ENCODE data around the gene FOLR1.

The FOLR1 gene

DNA sequence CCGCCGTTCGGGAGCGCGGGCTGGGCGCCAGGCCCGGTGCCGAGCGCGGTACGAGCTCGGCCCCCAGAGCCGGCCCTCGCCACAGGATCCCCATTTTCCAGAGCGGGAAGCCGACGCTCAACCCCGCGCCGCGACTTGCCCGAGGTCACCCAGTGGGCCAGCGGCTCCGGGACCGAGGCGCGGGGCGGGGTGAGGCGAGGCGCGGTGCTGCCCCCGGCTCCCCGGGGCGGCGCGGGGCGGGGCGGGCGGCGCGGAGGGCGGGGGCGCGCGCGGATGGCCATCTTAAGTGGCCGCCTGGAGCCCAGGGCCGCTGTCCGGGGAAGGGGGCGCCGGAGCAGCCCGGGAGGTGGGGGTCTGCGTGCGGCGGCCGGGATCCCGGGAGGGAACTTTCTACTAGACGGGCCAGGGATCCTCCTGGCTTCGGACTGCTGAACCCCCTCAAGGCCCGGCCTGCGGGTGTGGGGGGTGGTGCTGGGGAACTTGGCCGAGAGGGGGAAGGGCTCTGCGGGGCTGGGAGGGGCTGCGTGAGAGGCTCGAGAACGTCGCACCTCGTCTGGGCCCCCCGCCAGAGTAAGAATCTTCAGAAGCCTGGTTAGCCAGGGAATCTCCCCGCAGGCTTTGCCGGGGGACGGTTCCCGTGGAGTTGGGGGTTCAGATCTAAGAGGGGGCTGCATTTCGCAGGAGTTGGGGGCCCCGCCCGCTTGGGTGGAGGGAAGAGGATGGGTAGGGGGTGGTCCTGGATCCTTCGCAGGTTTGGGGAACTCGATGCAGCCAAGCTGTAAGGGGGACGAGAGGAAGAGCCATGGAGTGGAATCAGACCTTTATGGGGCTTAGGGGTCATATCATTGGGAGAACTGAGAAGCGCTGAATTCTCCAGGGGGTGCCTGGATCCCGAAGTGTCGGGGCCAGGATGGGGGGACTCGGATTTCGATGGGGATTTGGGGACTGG is 31.9 kb downstream of the FOLR1 start:
- peak; percentile 46 for DNase-seq (ENCODE audit: low spot score)

DNA sequence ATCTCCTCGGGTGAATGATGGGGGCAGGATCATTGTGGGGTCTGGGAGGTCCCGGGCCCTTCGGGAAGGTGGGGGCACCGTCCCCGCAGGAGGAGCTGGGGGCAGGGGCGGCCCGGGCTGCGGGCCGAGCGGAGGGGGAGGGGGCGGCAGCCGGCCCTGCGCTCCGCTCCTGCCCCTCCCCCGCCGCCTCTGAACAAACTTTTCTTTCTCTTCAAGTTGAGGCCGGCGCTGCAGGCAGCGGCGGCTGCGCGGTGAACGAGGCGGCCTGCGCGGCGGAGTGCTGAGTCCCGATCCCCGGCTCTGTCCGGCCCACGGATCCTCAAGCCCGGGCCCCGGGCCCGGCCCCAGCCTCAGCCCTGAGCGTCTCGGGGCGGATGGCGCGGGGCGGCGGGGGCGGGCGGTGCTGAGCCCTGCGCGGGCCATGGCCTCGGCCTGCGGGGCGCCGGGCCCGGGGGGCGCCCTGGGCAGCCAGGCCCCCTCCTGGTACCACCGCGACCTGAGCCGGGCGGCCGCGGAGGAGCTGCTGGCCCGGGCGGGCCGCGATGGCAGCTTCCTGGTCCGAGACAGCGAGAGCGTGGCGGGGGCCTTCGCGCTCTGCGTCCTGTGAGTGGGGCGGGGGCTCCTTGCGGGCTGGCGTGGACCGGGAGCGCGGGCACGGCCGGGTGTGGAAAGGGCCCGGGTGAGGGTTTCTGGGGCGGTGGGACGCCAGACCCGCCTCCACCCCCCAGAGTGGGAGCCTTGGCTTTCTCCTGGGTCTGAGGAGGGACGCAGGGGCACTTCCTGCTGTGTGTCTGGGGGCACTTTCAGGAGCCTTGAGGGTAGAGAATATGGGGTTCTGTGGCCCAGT is 32.8 kb downstream of the FOLR1 start, which contains the start of gene INPPL1:
INPPL1 (plus strand) TSS at position 204 of the 847 bp plus-strand sequence; CDS start at position 422, 218 bp downstream.
- peak; percentile 43 for DNase-seq (ENCODE audit: low spot score)

DNA sequence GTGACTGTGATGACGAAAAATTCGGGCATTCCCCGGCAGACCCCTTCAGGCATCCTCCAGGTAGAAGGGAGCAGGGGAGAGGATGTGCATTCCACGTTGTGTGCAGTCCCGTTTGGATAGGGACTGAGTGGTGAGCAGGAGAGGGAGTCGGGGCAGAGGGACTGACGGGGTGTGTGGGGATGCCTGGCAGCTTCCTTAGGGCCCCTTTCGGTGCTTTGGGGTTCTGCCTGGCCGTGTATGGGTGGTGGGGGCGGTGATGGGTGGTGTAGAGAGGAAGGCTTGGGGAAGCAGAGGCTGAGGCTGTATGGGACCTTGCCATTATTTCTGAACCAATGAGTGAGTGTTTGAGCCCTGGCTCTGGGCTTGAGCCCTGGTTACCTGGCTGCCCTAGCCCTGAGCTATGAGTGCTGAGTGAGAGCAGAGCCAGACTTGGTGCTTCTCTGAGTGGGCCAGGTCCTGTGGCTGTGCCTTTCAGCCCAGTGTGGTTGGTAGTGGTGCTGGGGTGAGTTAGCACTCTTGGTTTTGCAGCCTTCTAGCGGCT is 33.5 kb downstream of the FOLR1 start:
- DNase-seq (ENCODE audit: low spot score) = peak; percentile 41

DNA sequence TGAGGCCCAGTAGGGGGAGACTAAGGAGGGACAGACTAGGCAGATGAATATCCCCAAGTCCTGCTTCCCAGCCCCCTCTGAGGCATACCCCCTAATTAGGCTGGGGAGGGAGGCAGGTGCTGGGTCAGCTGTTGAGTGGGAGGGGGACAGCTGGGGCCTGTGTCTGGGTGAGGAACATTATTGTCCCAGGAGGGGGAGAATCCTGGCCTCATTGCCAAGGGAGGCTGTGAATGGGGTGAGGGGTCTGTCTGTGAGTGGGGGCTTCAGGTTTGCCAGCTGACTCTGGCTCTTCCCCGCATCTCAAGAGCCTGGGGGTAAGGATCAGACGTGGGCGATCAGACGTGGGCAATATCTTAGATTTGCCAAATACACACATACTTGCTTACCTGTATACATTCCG is 34.8 kb downstream of the FOLR1 start:
- no peak for DNase-seq (ENCODE audit: low spot score)

DNA sequence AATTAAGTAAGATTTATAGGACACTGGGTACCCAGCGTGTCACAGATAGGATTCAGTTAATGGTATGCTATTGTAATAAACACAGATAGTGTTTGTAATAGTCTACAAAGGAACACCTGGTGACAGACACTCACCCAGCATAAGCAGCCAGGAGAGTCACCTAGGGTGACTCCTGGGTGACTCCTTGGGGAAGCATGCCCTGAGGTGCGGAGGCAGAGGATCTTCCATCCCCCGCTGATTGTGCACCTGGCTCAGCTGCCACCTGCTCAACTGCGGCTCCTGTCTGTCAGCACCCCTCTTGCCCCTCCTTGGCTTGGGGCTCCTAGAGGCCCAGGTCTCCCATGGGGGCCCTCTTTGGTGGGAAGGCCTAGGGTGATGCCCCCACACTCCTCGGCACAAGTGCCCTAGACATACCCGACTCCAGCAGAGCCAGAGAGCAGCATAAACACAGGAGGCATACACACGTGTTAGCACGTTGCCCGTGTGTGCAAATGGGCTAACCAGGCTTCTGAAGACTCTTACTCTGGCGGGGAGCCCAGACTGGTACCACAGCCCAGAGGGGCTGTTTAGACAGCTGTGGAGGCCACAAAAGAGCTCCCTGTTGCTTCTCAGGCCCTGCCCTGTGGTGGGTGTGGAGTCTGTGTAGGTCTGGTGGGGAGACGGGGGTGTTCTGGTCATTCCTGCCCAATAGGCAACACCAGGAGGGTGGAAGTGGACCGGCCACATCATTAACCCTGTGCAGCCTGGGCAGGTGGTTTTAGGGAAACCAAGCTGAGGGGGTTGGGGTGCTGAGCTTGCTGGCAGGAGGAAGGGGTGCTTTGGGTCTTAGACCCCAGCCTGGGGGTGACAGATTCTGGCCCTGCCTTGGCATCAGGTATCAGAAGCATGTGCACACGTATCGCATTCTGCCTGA is 35.6 kb downstream of the FOLR1 start:
- DNase-seq (ENCODE audit: low spot score) = no peak

DNA sequence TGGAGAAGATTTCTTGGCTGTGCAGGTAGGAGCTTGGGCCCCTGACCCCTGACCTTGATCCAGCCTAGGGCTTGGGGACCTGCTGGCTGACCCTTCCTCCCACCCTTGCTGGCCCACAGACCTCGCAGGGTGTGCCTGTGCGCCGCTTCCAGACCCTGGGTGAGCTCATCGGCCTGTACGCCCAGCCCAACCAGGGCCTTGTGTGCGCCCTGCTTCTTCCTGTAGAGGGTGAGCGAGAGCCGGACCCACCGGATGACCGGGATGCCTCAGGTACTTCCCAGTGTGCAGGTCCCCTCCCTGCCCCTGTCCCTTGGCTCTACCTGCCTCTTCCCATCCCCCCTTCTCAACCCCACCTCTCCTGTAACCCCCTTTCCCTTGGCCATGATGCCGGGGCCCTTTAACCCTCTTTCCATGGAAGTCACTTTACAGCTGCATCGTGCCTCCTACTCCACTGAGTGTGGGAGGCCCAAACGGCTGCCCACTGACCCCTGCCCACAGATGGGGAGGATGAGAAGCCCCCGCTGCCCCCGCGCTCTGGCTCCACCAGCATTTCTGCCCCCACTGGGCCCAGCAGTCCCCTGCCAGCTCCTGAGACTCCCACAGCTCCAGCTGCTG is 36.4 kb downstream of the FOLR1 start:
- no peak for DNase-seq (ENCODE audit: low spot score)

DNA sequence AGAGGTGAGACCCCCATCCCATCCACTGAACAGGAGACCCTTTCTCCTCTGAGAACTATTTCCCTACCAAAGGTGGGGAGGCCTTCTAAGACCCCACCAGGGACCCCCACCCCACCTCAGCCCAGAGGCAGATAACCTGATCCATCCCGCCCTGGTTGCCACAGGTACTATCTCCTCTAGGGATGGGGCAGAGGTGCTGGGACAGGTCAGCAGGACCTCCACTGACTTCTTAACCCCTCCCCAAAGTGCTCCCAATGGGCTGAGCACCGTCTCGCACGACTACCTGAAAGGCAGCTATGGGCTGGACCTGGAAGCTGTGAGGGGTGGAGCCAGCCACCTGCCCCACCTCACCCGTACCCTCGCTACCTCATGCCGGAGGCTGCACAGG is 36.9 kb downstream of the FOLR1 start:
- DNase-seq (ENCODE audit: low spot score) = no peak

DNA sequence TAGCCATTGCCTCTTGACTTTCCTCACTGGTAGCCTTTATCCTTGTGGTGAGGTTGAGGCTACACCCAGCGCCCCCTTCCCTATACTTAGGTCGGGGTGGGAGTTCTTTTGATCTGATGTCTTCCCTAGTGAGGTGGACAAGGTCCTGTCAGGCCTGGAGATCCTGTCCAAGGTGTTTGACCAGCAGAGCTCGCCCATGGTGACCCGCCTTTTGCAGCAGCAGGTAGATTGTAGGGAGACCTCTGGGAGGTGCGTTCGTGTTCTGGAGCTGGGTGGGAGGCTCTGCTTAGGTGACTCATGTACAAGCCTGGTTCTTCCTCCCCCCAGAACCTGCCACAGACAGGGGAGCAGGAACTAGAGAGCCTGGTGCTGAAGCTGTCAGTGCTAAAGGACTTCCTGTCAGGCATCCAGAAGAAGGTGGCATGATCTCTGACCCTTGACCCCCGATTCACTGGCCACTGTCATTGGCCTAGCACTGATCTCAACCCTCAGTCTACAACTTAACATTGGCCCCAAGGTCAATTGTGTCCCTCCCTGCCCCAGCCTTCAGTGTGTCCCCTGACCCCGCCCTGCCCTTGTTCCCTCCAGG is 37.5 kb downstream of the FOLR1 start:
- no peak for DNase-seq (ENCODE audit: low spot score)

DNA sequence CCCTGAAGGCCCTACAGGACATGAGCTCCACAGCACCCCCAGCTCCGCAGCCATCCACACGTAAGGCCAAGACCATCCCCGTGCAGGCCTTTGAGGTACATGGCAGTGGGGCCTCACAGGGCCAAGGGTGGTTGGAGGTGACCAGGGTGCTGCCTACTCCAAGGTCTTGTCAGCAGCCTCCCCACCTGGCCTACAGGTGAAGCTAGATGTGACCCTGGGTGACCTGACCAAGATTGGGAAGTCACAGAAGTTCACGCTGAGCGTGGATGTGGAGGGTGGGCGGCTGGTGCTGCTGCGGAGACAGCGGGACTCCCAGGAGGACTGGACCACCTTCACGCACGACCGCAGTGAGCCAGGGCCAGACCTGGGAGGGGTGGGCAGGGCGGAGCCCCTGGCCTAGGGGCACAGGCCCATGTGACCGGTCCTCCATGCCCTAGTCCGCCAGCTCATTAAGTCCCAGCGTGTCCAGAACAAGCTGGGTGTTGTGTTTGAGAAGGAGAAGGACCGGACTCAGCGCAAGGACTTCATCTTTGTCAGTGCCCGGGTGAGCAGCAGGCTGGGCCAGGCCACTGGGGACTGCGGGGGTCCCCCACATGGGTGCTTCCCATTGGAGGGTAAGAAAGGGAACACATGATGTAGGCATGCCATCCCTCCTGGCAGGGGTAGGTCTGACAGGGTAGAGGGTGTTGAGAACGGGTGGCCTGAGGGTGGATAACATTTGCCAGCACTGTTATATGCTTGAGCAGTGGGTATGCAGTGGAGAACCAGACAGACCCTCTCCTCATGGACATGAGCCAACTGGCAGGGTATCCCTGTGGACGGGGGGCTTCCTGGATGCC is 38.2 kb downstream of the FOLR1 start:
- no peak for DNase-seq (ENCODE audit: low spot score)

DNA sequence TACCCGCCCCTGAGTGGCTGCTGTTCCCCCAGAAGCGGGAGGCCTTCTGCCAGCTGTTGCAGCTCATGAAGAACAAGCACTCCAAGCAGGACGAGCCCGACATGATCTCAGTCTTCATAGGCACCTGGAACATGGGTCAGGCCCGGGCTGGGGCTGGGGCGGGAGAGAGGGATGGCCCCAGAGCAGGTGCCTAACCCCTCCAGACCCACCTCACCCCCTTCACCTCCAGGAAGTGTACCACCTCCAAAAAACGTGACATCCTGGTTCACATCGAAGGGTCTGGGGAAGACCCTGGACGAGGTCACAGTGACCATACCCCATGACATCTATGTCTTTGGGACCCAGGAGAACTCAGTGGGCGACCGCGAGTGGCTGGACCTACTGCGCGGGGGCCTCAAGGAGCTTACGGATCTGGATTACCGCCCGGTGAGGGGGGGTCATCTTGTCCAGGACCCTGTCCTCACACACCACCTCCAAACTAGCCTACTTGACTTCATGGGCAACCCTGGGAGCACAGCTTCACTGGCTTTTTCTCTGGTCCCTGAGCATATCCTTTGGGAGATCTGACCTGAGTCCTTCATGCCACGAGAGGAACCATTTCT is 38.9 kb downstream of the FOLR1 start:
- no peak for DNase-seq (ENCODE audit: low spot score)

DNA sequence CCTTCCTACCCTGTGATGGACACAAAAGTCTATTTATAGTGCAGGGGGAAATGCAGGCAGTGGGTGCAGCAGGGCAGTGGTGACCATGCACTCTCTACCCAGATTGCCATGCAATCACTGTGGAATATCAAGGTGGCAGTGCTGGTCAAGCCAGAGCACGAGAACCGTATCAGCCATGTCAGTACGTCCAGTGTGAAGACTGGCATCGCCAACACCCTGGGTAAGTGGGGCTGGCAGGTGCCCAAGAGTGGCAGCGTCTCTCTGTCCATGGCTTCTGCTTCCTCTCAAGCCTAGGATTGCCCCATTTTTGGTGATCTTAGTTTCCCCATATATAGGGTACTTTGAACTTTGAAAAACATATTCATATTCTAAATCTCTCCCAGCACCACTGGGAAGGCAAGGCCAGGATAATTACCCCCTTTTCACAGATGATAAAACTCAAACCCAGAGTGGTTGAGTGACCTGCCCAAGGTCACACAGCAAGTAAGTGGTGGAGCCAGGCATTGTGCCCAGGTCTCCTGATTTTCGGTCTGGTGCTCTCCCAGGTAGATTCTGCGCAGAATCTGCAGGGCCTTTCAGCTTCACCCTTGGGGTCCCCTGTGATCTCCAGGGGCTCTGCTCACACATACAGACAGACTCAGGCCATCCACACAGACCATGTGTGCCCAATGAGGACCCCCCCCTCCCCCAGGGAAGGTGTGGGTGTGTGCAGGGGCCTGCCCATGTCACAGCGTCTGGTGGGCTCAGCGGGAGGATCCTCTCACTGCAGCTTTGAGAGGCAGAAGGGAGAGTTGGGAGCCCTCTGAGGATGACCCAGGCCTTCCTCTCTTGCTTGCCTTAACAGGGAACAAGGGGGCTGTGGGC is 39.7 kb downstream of the FOLR1 start:
- DNase-seq (ENCODE audit: low spot score) = no peak

DNA sequence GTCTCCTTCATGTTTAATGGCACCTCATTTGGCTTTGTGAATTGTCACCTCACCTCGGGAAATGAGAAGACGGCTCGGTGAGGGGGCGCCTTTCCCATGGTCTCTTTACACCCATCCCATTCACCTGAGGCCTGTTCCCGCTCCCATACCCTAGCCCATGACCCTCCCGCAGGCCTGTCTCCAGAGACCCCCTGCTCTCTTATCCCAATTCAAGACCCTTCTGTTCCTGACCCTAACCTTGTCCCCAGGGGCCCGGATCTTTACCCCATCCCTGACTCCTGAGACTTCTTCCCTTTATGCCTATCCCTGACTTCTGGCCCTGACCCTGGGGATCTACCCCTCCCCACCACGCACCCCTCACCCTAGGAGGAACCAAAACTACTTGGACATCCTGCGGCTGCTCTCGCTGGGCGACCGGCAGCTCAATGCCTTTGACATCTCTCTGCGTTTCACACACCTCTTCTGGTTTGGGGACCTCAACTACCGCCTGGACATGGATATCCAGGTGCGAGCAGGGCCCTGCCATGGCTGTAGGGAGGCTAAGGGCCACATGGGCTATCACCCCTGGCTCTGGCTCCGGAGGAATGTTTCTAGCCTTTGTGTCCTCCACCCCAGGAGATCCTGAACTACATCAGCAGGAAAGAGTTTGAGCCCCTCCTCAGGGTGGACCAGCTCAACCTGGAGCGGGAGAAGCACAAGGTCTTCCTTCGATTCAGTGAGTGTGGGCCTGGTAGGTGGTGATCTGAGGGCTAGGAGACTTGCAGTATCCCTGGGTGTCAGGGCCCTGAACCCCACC is 40.5 kb downstream of the FOLR1 start:
- no peak for DNase-seq (ENCODE audit: low spot score)

DNA sequence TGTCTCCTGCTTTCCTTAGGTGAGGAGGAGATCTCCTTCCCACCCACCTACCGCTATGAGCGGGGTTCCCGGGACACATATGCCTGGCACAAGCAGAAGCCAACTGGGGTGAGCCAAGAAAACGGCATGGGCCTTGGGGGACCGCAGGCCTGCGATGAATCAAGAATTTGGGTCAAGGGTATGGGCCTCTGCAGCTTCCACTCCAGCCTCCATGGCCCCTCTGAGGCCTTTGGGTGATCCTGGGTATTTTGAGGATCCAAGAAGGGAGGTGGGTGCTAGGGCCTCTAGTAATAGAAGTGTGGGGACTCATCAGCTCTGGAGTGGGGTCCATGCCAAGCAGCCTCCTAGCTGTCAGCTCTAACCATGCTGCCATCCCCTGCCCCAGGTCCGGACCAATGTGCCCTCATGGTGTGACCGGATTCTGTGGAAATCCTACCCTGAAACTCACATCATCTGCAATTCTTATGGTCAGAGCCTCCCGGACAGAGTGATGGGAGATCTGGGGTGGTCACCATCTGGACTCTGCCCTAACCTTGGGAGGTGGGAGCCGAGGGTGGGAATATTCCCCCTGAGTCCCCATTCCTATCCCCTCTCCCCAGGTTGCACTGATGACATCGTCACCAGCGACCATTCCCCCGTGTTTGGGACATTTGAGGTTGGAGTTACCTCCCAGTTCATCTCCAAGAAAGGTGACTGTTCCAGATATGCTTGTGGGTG is 41.3 kb downstream of the FOLR1 start:
- no peak for DNase-seq (ENCODE audit: low spot score)

DNA sequence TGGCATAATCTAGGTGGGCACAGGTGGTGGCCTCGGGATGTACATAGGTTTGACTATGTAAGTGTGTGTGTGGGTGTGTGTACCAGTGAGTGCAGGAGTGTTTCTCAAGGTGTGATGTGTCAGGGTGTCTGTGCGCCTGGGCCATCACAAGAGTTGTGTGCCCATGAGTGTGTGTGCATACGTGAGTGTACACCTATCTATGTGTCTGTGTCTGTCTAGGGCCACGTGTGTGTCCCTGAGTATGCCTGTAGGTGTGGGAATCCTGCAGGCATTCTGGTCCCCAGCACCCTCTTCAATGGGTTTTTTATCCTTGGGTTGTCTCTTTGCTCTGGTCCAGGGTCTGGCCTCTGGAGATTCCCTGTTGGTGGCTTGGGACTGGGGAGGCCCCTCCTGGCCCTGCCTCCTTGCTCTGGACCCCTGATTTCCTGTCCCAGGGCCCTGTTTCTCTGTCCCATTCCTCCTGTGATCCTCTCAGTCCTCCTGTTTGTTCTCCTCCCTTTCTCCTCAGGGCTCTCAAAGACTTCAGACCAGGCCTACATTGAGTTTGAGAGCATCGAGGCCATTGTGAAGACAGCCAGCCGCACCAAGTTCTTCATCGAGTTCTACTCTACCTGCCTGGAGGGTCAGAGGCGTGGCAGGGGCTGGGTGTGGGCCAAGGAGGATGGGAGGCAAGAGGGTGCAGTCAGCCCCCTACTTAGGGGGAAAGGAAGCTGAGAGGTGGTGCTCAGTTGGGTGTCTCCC is 42.0 kb downstream of the FOLR1 start:
- no peak for DNase-seq (ENCODE audit: low spot score)

DNA sequence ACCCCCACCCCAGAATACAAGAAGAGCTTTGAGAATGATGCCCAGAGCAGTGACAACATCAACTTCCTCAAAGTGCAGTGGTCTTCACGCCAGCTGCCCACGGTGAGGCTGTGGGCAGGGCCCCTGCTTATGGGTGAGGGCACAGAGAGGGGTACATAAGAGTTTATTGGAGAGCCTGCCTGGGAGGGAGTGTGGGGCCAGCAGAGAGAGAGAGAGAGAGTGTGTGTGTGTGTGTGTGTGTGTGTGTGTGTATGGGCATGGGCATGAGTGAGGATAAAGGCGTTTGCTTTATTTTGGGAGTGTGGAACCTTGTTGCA is 42.5 kb downstream of the FOLR1 start:
- no peak for DNase-seq (ENCODE audit: low spot score)

DNA sequence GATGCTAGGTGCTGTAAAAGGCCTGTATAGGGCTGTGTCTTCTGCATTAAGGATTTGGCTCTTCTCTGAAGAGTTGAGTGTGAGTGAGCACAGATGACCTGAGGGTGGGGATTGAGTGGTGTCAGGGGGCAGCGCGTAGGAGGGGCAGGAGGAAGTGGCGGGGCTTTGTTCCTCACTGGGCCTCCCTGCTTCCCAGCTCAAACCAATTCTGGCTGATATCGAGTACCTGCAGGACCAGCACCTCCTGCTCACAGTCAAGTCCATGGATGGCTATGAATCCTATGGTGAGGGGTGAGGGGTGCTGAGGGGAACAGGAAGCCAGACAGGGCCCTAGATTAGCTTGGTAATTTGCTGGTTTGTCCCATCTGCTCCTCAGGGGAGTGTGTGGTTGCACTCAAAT is 43.0 kb downstream of the FOLR1 start:
- DNase-seq (ENCODE audit: low spot score) = no peak

Data from RKO (cell line).